HepG2 (cell line): ENCODE data around the gene PIEZO1. TPM values are rescaled to one million over a fixed set of nuclear protein-coding genes. Genes with fewer than 3 reads are reported as not detected.

Experiments
- ELF1 ChIP-seq: sonication (generic); formaldehyde crosslinking; IDR thresholded peaks from 2 replicates; pipeline ENCODE4 v1.4.0; 2020; ENCODE audit warnings: missing genetic modification reagents
- ELF4 ChIP-seq: sonication (generic); formaldehyde crosslinking; IDR thresholded peaks from 2 replicates; pipeline ENCODE4 v1.5.0; 2020; ENCODE audit warnings: missing genetic modification reagents, mild to moderate bottlenecking, moderate library complexity, borderline replicate concordance
- HMGXB4 ChIP-seq, 2 experiments: sonication (generic) in 1 of 2; formaldehyde crosslinking in 1 of 2; IDR thresholded peaks; 2 replicates each; pipeline versions ENCODE4 v1.4.0 to v1.6.1; 2018 to 2020; ENCODE audit warnings: missing genetic modification reagents in 2 of 2, borderline replicate concordance in 1 of 2, low read depth in 1 of 2, mild to moderate bottlenecking in 1 of 2, missing biosample characterization in 1 of 2
- IKZF4 ChIP-seq: sonication (generic); formaldehyde crosslinking; IDR thresholded peaks from 2 replicates; pipeline ENCODE4 v1.5.1; 2020; ENCODE audit warnings: borderline replicate concordance, mild to moderate bottlenecking, low read depth, missing genetic modification reagents; ENCODE audit errors: not compliant biosample characterization
- KLF15 ChIP-seq: sonication (generic); formaldehyde crosslinking; IDR thresholded peaks from 2 replicates; pipeline ENCODE4 v1.8.1; 2023; ENCODE audit warnings: borderline replicate concordance, mild to moderate bottlenecking, inconsistent platforms, missing genetic modification reagents, mixed read lengths
- MAZ ChIP-seq, 2 experiments: sonication (generic) in 1 of 2; formaldehyde crosslinking in 1 of 2; IDR thresholded peaks; 2 replicates each; pipeline versions ENCODE4 v1.5.0 to v1.6.1; 2012 to 2020; ENCODE audit warnings: low read depth in 2 of 2, mild to moderate bottlenecking in 2 of 2, borderline replicate concordance in 1 of 2, improper control_type of control experiment in 1 of 2, low read length in 1 of 2, missing genetic modification reagents in 1 of 2, moderate library complexity in 1 of 2
- MXD3 ChIP-seq: IDR thresholded peaks from 2 replicates; pipeline ENCODE4 v1.6.1; 2016; ENCODE audit warnings: mild to moderate bottlenecking, missing biosample characterization, missing genetic modification reagents
- MYC ChIP-seq: sonication (generic); formaldehyde crosslinking; IDR thresholded peaks from 2 replicates; pipeline ENCODE4 v1.9.0; 2021; ENCODE audit warnings: missing genetic modification reagents, borderline replicate concordance
- POGZ ChIP-seq: sonication (generic); formaldehyde crosslinking; IDR thresholded peaks from 2 replicates; pipeline ENCODE4 v1.4.0; 2020; ENCODE audit warnings: mild to moderate bottlenecking, missing genetic modification reagents
- PRPF4 ChIP-seq: fragments of 200-400 bp; formaldehyde crosslinking; IDR thresholded peaks from 2 replicates; pipeline ENCODE4 v1.6.1; 2016; ENCODE audit warnings: low read length, low read depth; ENCODE audit not compliant: poor library complexity, severe bottlenecking
- SSRP1 ChIP-seq: IDR thresholded peaks from 2 replicates; pipeline ENCODE4 v1.6.1; 2016; ENCODE audit warnings: control low read depth
- SYNCRIP ChIP-seq: fragments of 200-400 bp; formaldehyde crosslinking; IDR thresholded peaks from 2 replicates; pipeline ENCODE4 v1.6.1; 2018; ENCODE audit warnings: mild to moderate bottlenecking, low read depth, low read length; ENCODE audit not compliant: insufficient read depth
- ZBTB1 ChIP-seq: sonication (generic); formaldehyde crosslinking; IDR thresholded peaks from 2 replicates; pipeline ENCODE4 v1.4.0; 2020; ENCODE audit warnings: missing genetic modification reagents, borderline replicate concordance
- ZC3H4 ChIP-seq: sonication (generic); formaldehyde crosslinking; IDR thresholded peaks from 2 replicates; pipeline ENCODE4 v1.4.0; 2020; ENCODE audit warnings: missing genetic modification reagents, borderline replicate concordance
- ZFP36L1 ChIP-seq: sonication (generic); formaldehyde crosslinking; IDR thresholded peaks from 2 replicates; pipeline ENCODE4 v1.8.0; 2022; ENCODE audit warnings: mild to moderate bottlenecking, missing genetic modification reagents, moderate library complexity
- ZNF282 ChIP-seq: fragments of 450-650 bp; IDR thresholded peaks from 2 replicates; pipeline ENCODE4 v1.6.1; 2018; ENCODE audit not compliant: partially characterized antibody
- ZNF317 ChIP-seq: sonication (generic); formaldehyde crosslinking; IDR thresholded peaks from 2 replicates; pipeline ENCODE4 v1.5.0; 2020; ENCODE audit warnings: mild to moderate bottlenecking, missing genetic modification reagents
- ZNF460 ChIP-seq: sonication (generic); formaldehyde crosslinking; IDR thresholded peaks from 2 replicates; pipeline ENCODE4 v1.5.1; 2020; ENCODE audit warnings: missing genetic modification reagents, mild to moderate bottlenecking, borderline replicate concordance
- ZNF574 ChIP-seq: sonication (generic); formaldehyde crosslinking; IDR thresholded peaks from 2 replicates; pipeline ENCODE4 v1.4.0; 2020; ENCODE audit warnings: missing genetic modification reagents
- ZNF788 ChIP-seq: sonication (generic); formaldehyde crosslinking; IDR thresholded peaks from 2 replicates; pipeline ENCODE4 v1.5.0; 2020; ENCODE audit warnings: mild to moderate bottlenecking, missing genetic modification reagents, borderline replicate concordance
- ZNF883 ChIP-seq: sonication (generic); formaldehyde crosslinking; IDR thresholded peaks from 2 replicates; pipeline ENCODE4 v1.5.1; 2020; ENCODE audit warnings: mild to moderate bottlenecking, missing genetic modification reagents; ENCODE audit errors: not compliant biosample characterization
- polyA plus RNA-seq, 8 experiments: library from polyadenylated mRNA; depleted of rRNA in 3 of 8; stranded (reverse) in 7 of 8; unstranded in 1 of 8; fragments of >200 nt; fragmentation: Illumina TruSeq in 4 of 8; extraction: Trizol in 4 of 8; gene quantifications; 2 replicates each; pipeline versions ENCODE4 v1.2.1 to v1.2.3, GENCODE V29; 2011 to 2016; ENCODE audit warnings: low read depth in 4 of 8, missing spikeins in 1 of 8, mixed read lengths in 1 of 8; ENCODE audit not compliant: insufficient read depth in 1 of 8
- total RNA-seq, 5 experiments: library from RNA; depleted of rRNA; stranded (reverse); fragments of >200 nt; fragmentation: Illumina TruSeq; extraction: Trizol; gene quantifications; 2 replicates each; pipeline ENCODE4 v1.2.3, GENCODE V29; 2016; ENCODE audit warnings: low read depth in 1 of 5

PIEZO1 gene
- total and polyA plus RNA-seq, 2 of the 13 experiments (the other 11 are each of a cell fraction or from before 2014, with no cell fraction given) = 67.9 to 85.0 TPM

- TF ChIP-seq HMGXB4 (CRISPR knock-in tag; IDR thresholded peaks at IDR 0.05; ENCODE audit: borderline replicate concordance in 1 of 2, low read depth in 1 of 2) (peak; percentile 81 to 85), ZBTB1 (CRISPR knock-in tag) (no peak), ZNF788 (peak; percentile 67; the same call in 1 of the 2 replicates), PRPF4 (no peak), ELF4 (no peak), ZNF460 (CRISPR knock-in tag) (no peak), SSRP1 (no peak), POGZ (CRISPR knock-in tag) (no peak), MXD3 (CRISPR knock-in tag) (no peak), ZNF883 (peak; percentile 86), ELF1 (no peak), ZC3H4 (no peak), ZFP36L1 (no peak), ZNF282 (no peak), IKZF4 (CRISPR knock-in tag) (peak; percentile 64), ZNF574 (CRISPR knock-in tag) (peak; percentile 44; the same call in 1 of the 2 replicates), MYC (CRISPR knock-in tag) (peak; percentile 89; the same call in 1 of the 2 replicates), KLF15 (CRISPR knock-in tag) (peak; percentile 33; the same call in 1 of the 2 replicates), SYNCRIP (no peak), MAZ (IDR thresholded peaks at IDR 0.05; ENCODE audit: borderline replicate concordance, low read depth, low read length) (peak; percentile 31; the same call in 1 of the 2 replicates), MAZ (CRISPR knock-in tag; IDR thresholded peaks at IDR 0.05; ENCODE audit: low read depth) (peak; percentile 70), ZNF317 (no peak)
These were observed 47.5 kb downstream of the PIEZO1 start (continued) for GRCh38 chr16:88737298-88738150.
